Adrenal gland (tissue), 12 donors: ENCODE results near the gene STAT5B. TPM values are rescaled to one million over a fixed set of nuclear protein-coding genes. Genes with fewer than 3 reads are reported as not detected.

Source experiments
- DNase-seq, 7 donors: peaks; one replicate each; pipeline ENCODE4 v3.0.0-alpha.2; 2019 to 2020
- H3K27ac ChIP-seq, 5 donors: fragments of 200-600 bp; sonication (generic) in 4 of 5; 1 replicate in 3 of 5; 2 replicates in 2 of 5; pipeline versions ENCODE4 v1.5.1 to v1.8.0; 2016 to 2020; ENCODE audit warnings: mild to moderate bottlenecking in 1 of 5
- H3K27me3 ChIP-seq: fragments of 200-600 bp; 2 replicates; pipeline ENCODE4 v1.8.0; 2021
- H3K36me3 ChIP-seq, 2 donors: fragments of 200-600 bp; replicated peaks in 1 of 2; 1 replicate in 1 of 2; 2 replicates in 1 of 2; pipeline versions ENCODE4 v1.5.1 to v1.8.0; 2018 to 2022
- H3K4me1 ChIP-seq, 2 donors: fragments of 200-600 bp; replicated peaks in 1 of 2; 1 replicate in 1 of 2; 2 replicates in 1 of 2; pipeline versions ENCODE4 v1.5.1 to v1.8.0; 2018 to 2021
- H3K4me3 ChIP-seq, 4 donors: fragments of 200-600 bp; sonication (generic) in 3 of 4; one replicate each; pipeline ENCODE4 v1.5.1; 2016 to 2018
- H3K9me3 ChIP-seq, 3 donors: fragments of 200-600 bp; sonication (generic) in 1 of 3; replicated peaks in 1 of 3; 1 replicate in 2 of 3; 2 replicates in 1 of 3; pipeline versions ENCODE4 v1.5.1 to v1.8.0; 2016 to 2021
- CTCF ChIP-seq, 6 experiments: fragments of 450-650 bp in 4 of 6; fragments of 200-600 bp in 2 of 6; sonication (generic) in 1 of 6; IDR thresholded peaks; 1 replicate in 5 of 6; 2 replicates in 1 of 6; pipeline versions ENCODE4 v1.5.1 to v1.8.0; 2016 to 2021; ENCODE audit warnings: antibody characterized with exemption in 6 of 6, mild to moderate bottlenecking in 2 of 6, moderate library complexity in 1 of 6
- POLR2A ChIP-seq, 2 donors: fragments of 450-650 bp; IDR thresholded peaks; one replicate each; pipeline ENCODE4 v1.6.1; 2017; ENCODE audit warnings: antibody characterized with exemption in 2 of 2, mild to moderate bottlenecking in 2 of 2, moderate library complexity in 1 of 2
- WGBS, 4 donors: extraction: QIAGEN DNeasy Blood & Tissue Kit in 2 of 4; methylation state at CpG; one replicate each; pipeline versions ENCODE4 v1.1.5 to v1.1.7; 2013 to 2017; 5-methylcytosine and 5-hydroxymethylcytosine counted together
- intact Hi-C, 2 donors: fragments of 100-400 bp; cut with DNase I; formaldehyde crosslinking; loops; one replicate each; pipeline versions ENCODE4 v1.14.1 to v1.15.0; 2022 to 2023
- polyA plus RNA-seq, 3 donors: library from polyadenylated mRNA; stranded (reverse); fragments of 200-250 nt in 2 of 3; fragments of 350-450 nt in 1 of 3; fragmentation: Illumina TruSeq in 1 of 3; extraction: RNeasy Lipid Tissue Mini Kit (QIAGEN cat#74804) in 1 of 3; gene quantifications; one replicate each; pipeline ENCODE4 v1.2.3, GENCODE V29; 2013 to 2014
- total RNA-seq, 9 donors: library from RNA; depleted of rRNA in 4 of 9; stranded (reverse); fragments of >200 nt in 4 of 9; fragments of 120-200 nt in 1 of 9; fragmentation: NEBNext Ultra II Directional in 1 of 9; extraction: Animal tissue kit (Norgen Biotek cat#: 25700) in 1 of 9; gene quantifications; one replicate each; pipeline versions ENCODE4 v1.1.0 to v1.2.4, GENCODE V29; 2013 to 2023
- donor health status: healthy with polysubstance abuse.
- donor health status: Bipolar disorder and iron deficiency.
- donor health status: DM: yes; HTN: yes; CAD: no.
- donor health status: DM: no; HTN: no; CAD: no.
- donor health status: DM: no; HTN: no; CAD: no.
- donor health status: DM: yes; HTN: yes; CAD: no.

STAT5B gene
- total and polyA plus RNA-seq, 12 donors, result 30.3 to 128 (median 101) TPM

GRCh38 chr17:42178817-42179216, 97.4 kb downstream of the STAT5B start:
- Histone ChIP-seq H3K4me3 (no peak overlapping the region), H3K27ac (no peak overlapping the region), H3K4me1 (peaks cover 10 to 24% of the 10 kb centered on the region in 2 donors), H3K9me3 (no peaks in the 10 kb centered on the region), H3K36me3 (no peaks in the 10 kb centered on the region), H3K27me3 (no peaks in the 10 kb centered on the region)
- WGBS, 4 donors, result 0 to 39% (median 19%) methylated on average over 1 to 14 of the region's 14 CpGs
- DNase-seq, result no peak
- intact Hi-C loops, result no loop called here
- TF ChIP-seq CTCF (IDR thresholded peaks at IDR 0.05) (no peak), POLR2A (IDR thresholded peaks at IDR 0.05) (no peak)

GRCh38 chr17:42177684-42178083, 98.5 kb downstream of the STAT5B start:
- no peak for TF ChIP-seq CTCF (IDR thresholded peaks at IDR 0.05)
- no peak for TF ChIP-seq POLR2A (IDR thresholded peaks at IDR 0.05)
- no peaks in the 10 kb centered on the region for H3K36me3 ChIP-seq
- 85 to 89% (median 88%) methylated on average over 2 of the region's 2 CpGs for WGBS, 4 donors

GRCh38 chr17:42174126-42174783, 101.9 kb downstream of the STAT5B start:
- Histone ChIP-seq H3K4me3 (no peak overlapping the region), H3K27me3 (no peaks in the 10 kb centered on the region), H3K4me1 (no peaks in the 10 kb centered on the region), H3K36me3 (no peaks in the 10 kb centered on the region), H3K9me3 (no peaks in the 10 kb centered on the region), H3K27ac (no peak overlapping the region)
- intact Hi-C loops, result no loop called here
- TF ChIP-seq CTCF (IDR thresholded peaks at IDR 0.05), result no peak
- no peak for TF ChIP-seq POLR2A (IDR thresholded peaks at IDR 0.05)
- no peak for DNase-seq
- WGBS, 4 donors, result 71 to 85% (median 78%) methylated on average over 13 to 14 of the region's 14 CpGs

More at GRCh38 chr17:42177684-42178083, 98.5 kb downstream of the STAT5B start:
- no peaks in the 10 kb centered on the region for H3K9me3 ChIP-seq
- no peak overlapping the region for H3K27ac ChIP-seq
- intact Hi-C loops, result no loop called here
- no peaks in the 10 kb centered on the region for H3K27me3 ChIP-seq
- peaks cover 10 to 14% of the 10 kb centered on the region in 2 donors for H3K4me1 ChIP-seq
- no peak for DNase-seq
- no peak overlapping the region for H3K4me3 ChIP-seq

- H3K27ac ChIP-seq, result no peak overlapping the region
- H3K4me1 ChIP-seq, result no peaks in the 10 kb centered on the region
- intact Hi-C loops, result no loop called here
- H3K36me3 ChIP-seq, result no peaks in the 10 kb centered on the region
- no peak for DNase-seq
- H3K27me3 ChIP-seq, result no peaks in the 10 kb centered on the region
- H3K9me3 ChIP-seq, result no peaks in the 10 kb centered on the region
- TF ChIP-seq CTCF (IDR thresholded peaks at IDR 0.05), result no peak
- TF ChIP-seq POLR2A (IDR thresholded peaks at IDR 0.05), result no peak
- WGBS, 4 donors, result 83 to 100% (median 85%) methylated on average over 2 to 11 of the region's 11 CpGs
- no peak overlapping the region for H3K4me3 ChIP-seq
These were observed 104.4 kb downstream of the STAT5B start for GRCh38 chr17:42171831-42172230.
